ENCODE measurements around the gene ZC3H12A. TPM values are rescaled to one million over a fixed set of nuclear protein-coding genes. Genes with fewer than 3 reads are reported as not detected.

ZC3H12A gene
- 10 to 100 TPM; 12.2 to 31.6 TPM for total RNA-seq

DNA sequence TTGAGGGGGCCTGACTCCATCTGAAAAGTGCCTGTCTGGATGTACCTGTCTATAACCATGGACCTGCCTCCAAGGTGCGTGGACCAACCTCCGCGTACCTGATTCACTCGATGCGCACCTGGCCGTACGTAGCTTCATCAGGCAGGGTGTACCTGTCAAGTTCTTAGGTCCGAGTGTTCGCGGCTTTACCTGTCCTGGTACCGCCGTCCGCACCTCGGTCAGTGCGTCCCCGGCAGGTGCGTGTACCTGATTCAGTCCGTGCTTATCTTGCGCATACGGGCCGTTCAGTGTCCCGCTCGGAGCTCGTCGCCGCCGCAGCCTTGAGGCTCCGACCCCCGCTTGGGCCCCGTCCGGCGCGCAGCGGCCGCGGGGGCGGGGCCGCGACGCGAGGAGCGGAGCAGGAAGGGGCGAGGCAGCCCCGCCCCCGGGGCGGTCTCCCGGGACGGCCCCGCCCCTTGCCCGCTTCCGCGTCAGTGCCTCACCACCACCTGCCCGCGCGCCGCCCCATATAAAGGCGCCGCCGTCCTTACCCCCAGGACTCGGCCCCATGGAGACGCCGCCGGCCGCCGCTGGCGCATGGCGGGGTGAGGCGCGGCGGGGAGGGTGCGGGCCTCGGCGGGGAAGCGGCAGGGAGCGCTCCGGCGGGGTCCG lies at the start of gene ZC3H12A:
TSS of gene ZC3H12A (plus strand) at position 535 of the 651 bp plus-strand sequence. CDS start 917 bp downstream, outside the sequence.
- Histone ChIP-seq H3K27me3 (no peaks in the 10 kb centered on the region), H3K36me3 (replicated peaks in 1 of 2; ENCODE audit: insufficient read depth in 1 of 2, low read depth in 2 of 2) (no peaks in the 10 kb centered on the region), H3K27ac (peak within 1 kb of the TSS; percentile 92 to 97 (median 96)), H3K4me1 (peaks cover 76% of the 10 kb centered on the region), H3K9me3 (no peaks in the 10 kb centered on the region), H3K4me3 (peak within 1 kb of the TSS; percentile 46 to 70)
- ATAC-seq: peak; percentile 80
- 0% methylated on average over 1 to 42 of the region's 78 CpGs for WGBS, 2 donors
- TF ChIP-seq POLR2A (IDR thresholded peaks at IDR 0.05): peak; percentile 93 to 100 (median 96)
- TF ChIP-seq CTCF (IDR thresholded peaks at IDR 0.05): no peak
- DNase-seq: peak; percentile 94 to 96 (median 96)
- intact Hi-C loops (cut with DNase I): no loop called here

DNA sequence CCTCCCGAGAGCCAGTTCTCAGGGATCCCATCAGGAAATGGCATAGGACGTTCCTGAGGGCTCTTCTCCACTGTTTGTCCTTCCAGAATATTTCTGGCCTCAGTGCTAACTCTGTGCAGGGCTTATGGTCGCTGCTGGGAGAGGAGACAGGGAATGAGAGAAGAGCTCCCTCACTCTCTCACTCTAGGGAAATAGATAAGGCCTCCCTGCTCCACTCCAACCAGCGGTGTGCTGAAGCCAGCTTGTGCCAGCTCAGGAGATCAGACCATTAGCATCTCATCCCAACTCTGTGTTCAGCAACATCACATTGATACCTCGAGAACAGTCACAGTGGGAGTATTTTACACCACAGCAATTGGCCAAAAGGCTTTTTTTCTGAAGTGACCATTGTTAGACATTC lies 49.2 kb upstream of the ZC3H12A start:
- TF ChIP-seq CTCF (IDR thresholded peaks at IDR 0.05) (no peak), POLR2A (IDR thresholded peaks at IDR 0.05) (no peak)
- H3K36me3 ChIP-seq (replicated peaks in 1 of 2; ENCODE audit: insufficient read depth in 1 of 2, low read depth in 2 of 2): no peaks in the 10 kb centered on the region
- H3K9me3 ChIP-seq: no peaks in the 10 kb centered on the region
- H3K4me1 ChIP-seq: no peaks in the 10 kb centered on the region
- no peak overlapping the region for H3K27ac ChIP-seq
- DNase-seq: no peak
- no peak for ATAC-seq
- H3K4me3 ChIP-seq: no peak overlapping the region
- 41 to 52% methylated on average over 4 to 5 of the region's 5 CpGs for WGBS, 2 donors
- H3K27me3 ChIP-seq: peaks cover 0 to under 1% of the 10 kb centered on the region in 2 donors
- intact Hi-C loops (cut with DNase I): no loop called here

DNA sequence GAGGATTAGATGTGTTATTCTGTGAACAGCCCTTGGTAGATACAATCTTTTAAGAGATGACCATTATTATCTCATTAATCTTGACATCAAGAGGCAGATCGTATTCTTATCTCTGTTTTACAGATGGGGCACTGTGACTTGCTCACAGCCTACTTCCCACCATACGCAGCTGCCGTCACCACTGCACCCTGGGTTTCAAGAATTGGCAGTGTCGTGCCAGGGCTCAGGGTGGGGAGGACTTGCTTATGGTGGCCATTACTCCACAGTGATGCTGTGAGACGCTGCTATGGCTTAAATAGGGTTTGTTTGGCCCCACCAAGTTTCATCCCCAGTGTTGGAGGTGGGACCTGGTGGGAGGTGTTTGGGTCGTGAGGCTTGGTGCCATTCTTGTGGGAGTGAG lies 45.4 kb upstream of the ZC3H12A start:
- no peak for TF ChIP-seq POLR2A (IDR thresholded peaks at IDR 0.05)
- TF ChIP-seq CTCF (IDR thresholded peaks at IDR 0.05): no peak
- WGBS, 2 donors: 31 to 34% methylated on average over 6 of the region's 6 CpGs
- no peaks in the 10 kb centered on the region for H3K9me3 ChIP-seq
- no peak for DNase-seq
- peaks cover 0 to 8% of the 10 kb centered on the region in 2 donors for H3K27me3 ChIP-seq
- no peak for ATAC-seq
- no peak overlapping the region for H3K4me3 ChIP-seq
- no peak overlapping the region for H3K27ac ChIP-seq
- no peaks in the 10 kb centered on the region for H3K36me3 ChIP-seq (replicated peaks in 1 of 2; ENCODE audit: insufficient read depth in 1 of 2, low read depth in 2 of 2)
- intact Hi-C loops (cut with DNase I): no loop called here
- H3K4me1 ChIP-seq: no peaks in the 10 kb centered on the region

DNA sequence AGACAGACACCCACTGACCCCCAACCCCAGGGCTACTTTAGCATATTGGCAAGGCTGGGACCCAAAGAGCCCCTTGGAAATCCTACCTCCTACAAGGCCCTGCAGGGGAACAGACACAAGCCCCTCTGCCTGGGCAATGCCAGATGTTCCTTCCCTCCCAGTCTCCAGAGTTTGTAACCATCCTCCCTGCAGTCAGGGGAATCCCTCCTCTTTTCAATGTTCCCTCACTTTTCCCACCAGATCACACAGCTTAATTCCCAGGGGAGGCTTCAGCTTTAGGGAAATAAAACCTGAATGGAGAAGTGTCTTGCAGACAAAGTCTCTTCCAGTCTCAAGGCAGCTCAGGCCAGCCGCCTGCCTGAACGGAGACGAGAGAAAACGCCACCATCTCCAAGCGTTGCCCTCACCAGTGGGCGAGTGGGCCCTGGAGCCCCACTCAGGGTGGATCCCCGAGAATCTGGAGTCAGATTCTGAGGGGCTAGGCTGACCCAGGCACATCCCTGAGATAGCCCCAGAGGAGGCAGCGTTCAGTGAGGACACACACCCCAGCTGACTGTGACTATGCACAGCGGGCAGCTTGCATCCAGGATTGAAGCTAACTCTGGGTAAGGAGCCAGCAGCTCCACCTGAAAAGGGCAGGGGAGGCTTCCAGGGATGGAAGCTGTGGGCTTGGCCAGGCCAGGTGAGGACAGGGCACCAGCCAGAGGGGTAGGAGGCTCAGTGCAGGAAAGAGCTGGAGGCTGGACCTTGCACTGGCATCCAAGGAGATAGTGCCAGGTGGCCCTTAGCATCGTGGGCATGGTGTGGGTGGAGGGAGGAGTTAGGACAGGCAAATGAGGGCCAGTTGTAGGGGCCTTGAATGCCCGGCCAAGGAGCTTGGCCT lies 44.0 kb upstream of the ZC3H12A start:
- H3K4me1 ChIP-seq: no peaks in the 10 kb centered on the region
- intact Hi-C loops (cut with DNase I): loop anchor here (10.0 kb wide), 1 partner anchor 856 kb away; no protein-coding TSS in a partner anchor
- no peak overlapping the region for H3K27ac ChIP-seq
- no peak for DNase-seq
- no peak for ATAC-seq
- H3K27me3 ChIP-seq: peaks cover 0 to 8% of the 10 kb centered on the region in 2 donors
- H3K4me3 ChIP-seq: no peak overlapping the region
- WGBS, 2 donors: 46 to 52% methylated on average over 10 to 11 of the region's 11 CpGs
- H3K36me3 ChIP-seq (replicated peaks in 1 of 2; ENCODE audit: insufficient read depth in 1 of 2, low read depth in 2 of 2): no peaks in the 10 kb centered on the region
- TF ChIP-seq CTCF (IDR thresholded peaks at IDR 0.05) (no peak), POLR2A (IDR thresholded peaks at IDR 0.05) (no peak)
- H3K9me3 ChIP-seq: no peaks in the 10 kb centered on the region
